ENCODE results near the gene CFAP57.

- TF ChIP-seq CTCF (IDR thresholded peaks at IDR 0.05; ENCODE audit: control extremely low read depth in 1 of 3, insufficient read depth in 1 of 3, low read depth in 1 of 3, low read length in 3 of 3): no peak
- no peak for TF ChIP-seq EP300 (IDR thresholded peaks at IDR 0.05; ENCODE audit: borderline replicate concordance in 1 of 2, low read depth in 2 of 2, low read length in 2 of 2)
- TF ChIP-seq SAP30 (IDR thresholded peaks at IDR 0.05; ENCODE audit: insufficient read depth, insufficient replicate concordance, low read length): no peak
- TF ChIP-seq, protein P1, sequence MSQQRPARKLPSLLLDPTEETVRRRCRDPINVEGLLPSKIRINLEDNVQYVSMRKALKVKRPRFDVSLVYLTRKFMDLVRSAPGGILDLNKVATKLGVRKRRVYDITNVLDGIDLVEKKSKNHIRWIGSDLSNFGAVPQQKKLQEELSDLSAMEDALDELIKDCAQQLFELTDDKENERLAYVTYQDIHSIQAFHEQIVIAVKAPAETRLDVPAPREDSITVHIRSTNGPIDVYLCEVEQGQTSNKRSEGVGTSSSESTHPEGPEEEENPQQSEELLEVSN (IDR thresholded peaks at IDR 0.05): no peak
- no peak for TF ChIP-seq POLR2A (IDR thresholded peaks at IDR 0.05; ENCODE audit: control extremely low read depth in 1 of 2, low read depth in 2 of 2, low read length in 2 of 2)
- no peak for TF ChIP-seq YY1 (IDR thresholded peaks at IDR 0.05; ENCODE audit: low read depth, low read length)
- TF ChIP-seq RAD21 (IDR thresholded peaks at IDR 0.05 in 1 of 2, conservative IDR thresholded peaks at IDR 0.05 in 1 of 2; ENCODE audit: low read depth in 2 of 2, low read length in 2 of 2): no peak
- no peak for TF ChIP-seq KDM5A (IDR thresholded peaks at IDR 0.05; ENCODE audit: low read length)
These were observed 93.3 kb downstream of the CFAP57 start for GRCh38 chr1:43265431-43265830.

Measured in H1 (cell line).